ENCODE data around the gene EPS8L3.
A peak's percentile ranks its signal among the peaks of the same experiment; 100 is the strongest.
"Not testable (repeated sequence)": the region's sequence is repeated elsewhere in the genome, so short reads cannot be mapped to it uniquely, and the experiment has no call there.

Gene EPS8L3

GRCh38 chr1:109777436-109777835 is 13.7 kb upstream of the EPS8L3 start:
- no peak for DNase-seq (ENCODE audit: low read depth)

GRCh38 chr1:109776911-109777310 is 13.2 kb upstream of the EPS8L3 start:
- peak; percentile 52 for DNase-seq (ENCODE audit: low read depth)

- DNase-seq (ENCODE audit: low read depth), result no peak
These were observed 12.6 kb upstream of the EPS8L3 start for GRCh38 chr1:109776206-109776835.

- no peak for DNase-seq (ENCODE audit: low read depth)
These were observed 11.7 kb upstream of the EPS8L3 start for GRCh38 chr1:109775398-109775797.

GRCh38 chr1:109773900-109774485 is 10.3 kb upstream of the EPS8L3 start:
- DNase-seq (ENCODE audit: low read depth), result no peak

- DNase-seq (ENCODE audit: low read depth), result no peak
These were observed 9.6 kb upstream of the EPS8L3 start for GRCh38 chr1:109773203-109773899.

- no peak for DNase-seq (ENCODE audit: low read depth)
These were observed 9.0 kb upstream of the EPS8L3 start for GRCh38 chr1:109772658-109773202.

- DNase-seq (ENCODE audit: low read depth), result no peak
These were observed 8.3 kb upstream of the EPS8L3 start for GRCh38 chr1:109771712-109772657.

GRCh38 chr1:109770331-109771095 is 6.8 kb upstream of the EPS8L3 start:
- no peak for DNase-seq (ENCODE audit: low read depth)

- no peak for DNase-seq (ENCODE audit: low read depth)
These were observed 5.8 kb upstream of the EPS8L3 start for GRCh38 chr1:109769330-109770078.

GRCh38 chr1:109768820-109769219 is 5.1 kb upstream of the EPS8L3 start:
- DNase-seq (ENCODE audit: low read depth), result no peak

GRCh38 chr1:109768335-109768650 is 4.6 kb upstream of the EPS8L3 start:
- no peak for DNase-seq (ENCODE audit: low read depth)

- DNase-seq (ENCODE audit: low read depth), result no peak
These were observed 4.1 kb upstream of the EPS8L3 start for GRCh38 chr1:109767637-109768334.

GRCh38 chr1:109766991-109767636 is 3.4 kb upstream of the EPS8L3 start:
- not testable (repeated sequence) for DNase-seq (ENCODE audit: low read depth)

GRCh38 chr1:109765896-109766615 is 2.3 kb upstream of the EPS8L3 start:
- DNase-seq (ENCODE audit: low read depth), result no peak

- no peak for DNase-seq (ENCODE audit: low read depth)
These were observed 1.7 kb upstream of the EPS8L3 start for GRCh38 chr1:109765483-109765815.

- DNase-seq (ENCODE audit: low read depth), result no peak
These were observed 1.1 kb upstream of the EPS8L3 start for GRCh38 chr1:109764561-109765482.
